CD4-positive, alpha-beta T cell treated with Interleukin-17A for 4 hours (primary cell): ENCODE results near the gene ANXA4.

Source experiments
- DNase-seq: peaks from one replicate; pipeline ENCODE4 v3.0.0-alpha.2; 2020; ENCODE audit warnings: mixed read lengths

ANXA4 gene

GRCh38 chr2:69741575-69742321, at the start of gene ANXA4:
Gene ANXA4, plus strand, starts transcription at chr2:69742134. Its CDS starts 39,432 bp downstream, at chr2:69781566.
- DNase-seq: peak; percentile 73

GRCh38 chr2:69692424-69692823, 49.5 kb upstream of the ANXA4 start:
- no peak for DNase-seq

GRCh38 chr2:69693059-69693774, 48.7 kb upstream of the ANXA4 start:
- DNase-seq: peak; percentile 58

- peak; percentile 67 for DNase-seq
Observed at GRCh38 chr2:69693775-69694450, 48.0 kb upstream of the ANXA4 start.

- no peak for DNase-seq
Observed at GRCh38 chr2:69694894-69695849, 46.8 kb upstream of the ANXA4 start.

DNA sequence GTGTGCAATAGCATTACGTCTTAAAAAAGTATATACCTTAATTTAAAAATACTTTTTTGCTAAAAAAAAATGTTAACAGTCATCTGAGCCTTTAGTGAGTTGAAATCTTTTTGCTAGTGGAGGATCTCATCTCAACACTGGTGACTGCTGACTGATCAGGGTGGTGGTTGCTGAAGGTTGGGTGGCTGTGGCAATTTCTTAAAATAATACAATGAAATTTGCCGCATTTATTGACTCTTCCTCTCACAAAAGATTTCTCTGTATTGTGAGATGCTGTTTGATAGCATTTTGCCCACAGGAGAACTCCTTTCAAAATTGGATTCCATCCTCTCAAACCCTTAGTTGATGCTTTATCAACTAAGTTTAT, 46.1 kb upstream of the ANXA4 start:
- no peak for DNase-seq

DNA sequence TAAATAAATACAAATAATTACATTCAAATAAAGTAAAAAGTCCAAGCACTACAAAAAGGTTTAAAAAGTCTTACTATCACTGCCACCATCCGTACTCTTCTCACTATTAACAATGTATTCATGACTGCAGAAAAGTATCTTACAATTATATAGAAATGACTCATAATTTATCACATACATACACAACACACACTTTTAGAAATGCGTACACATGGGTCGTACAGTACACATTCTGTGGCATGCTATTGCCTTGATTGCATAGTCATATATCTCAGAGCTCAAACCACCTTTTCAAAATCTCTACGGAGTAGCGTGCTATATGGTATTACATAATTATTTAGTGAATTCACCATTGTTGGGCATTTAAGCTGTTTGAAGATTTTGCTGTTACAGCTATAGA, 41.6 kb upstream of the ANXA4 start:
- DNase-seq: no peak

DNA sequence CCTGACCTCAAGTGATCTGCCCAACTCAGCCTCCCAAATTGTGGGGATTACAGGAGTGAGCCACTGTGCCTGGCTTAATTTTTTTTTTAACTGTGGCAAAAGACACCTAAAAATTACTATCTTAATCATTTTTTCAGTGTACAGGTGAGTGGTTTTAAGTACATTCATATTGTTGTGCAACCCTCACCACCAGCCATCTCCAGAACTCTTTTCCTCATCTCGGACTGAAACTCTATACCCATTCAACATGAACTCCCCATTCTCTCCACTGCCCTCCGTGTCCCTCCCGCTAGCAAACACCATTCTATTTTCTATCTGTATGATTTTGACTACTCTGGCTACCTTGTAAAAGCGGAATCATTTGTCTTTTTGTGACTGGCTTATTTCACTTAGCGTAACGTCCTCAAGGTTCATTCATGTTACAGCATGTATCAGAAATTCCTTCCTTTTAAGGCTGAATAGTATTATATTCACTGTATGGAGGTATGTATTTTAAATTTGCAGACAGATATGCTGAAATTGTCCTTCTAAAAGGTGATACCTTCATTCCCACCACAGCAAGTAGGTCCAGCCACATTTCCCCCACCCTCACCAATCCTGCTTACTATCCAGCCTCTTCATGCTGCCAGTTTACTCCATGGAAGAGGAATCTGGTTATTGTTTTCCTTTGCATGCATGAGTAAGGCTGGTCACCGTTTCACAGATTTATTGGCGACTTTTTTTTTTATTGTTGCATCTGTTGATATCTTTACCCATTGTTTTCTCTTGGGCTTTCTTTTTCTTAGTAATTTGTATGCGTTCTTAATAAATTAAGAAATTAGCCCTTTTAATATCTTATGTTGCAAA, 40.6 kb upstream of the ANXA4 start:
- DNase-seq: no peak

- no peak for DNase-seq
Observed at GRCh38 chr2:69703189-69703588, 38.7 kb upstream of the ANXA4 start.

DNA sequence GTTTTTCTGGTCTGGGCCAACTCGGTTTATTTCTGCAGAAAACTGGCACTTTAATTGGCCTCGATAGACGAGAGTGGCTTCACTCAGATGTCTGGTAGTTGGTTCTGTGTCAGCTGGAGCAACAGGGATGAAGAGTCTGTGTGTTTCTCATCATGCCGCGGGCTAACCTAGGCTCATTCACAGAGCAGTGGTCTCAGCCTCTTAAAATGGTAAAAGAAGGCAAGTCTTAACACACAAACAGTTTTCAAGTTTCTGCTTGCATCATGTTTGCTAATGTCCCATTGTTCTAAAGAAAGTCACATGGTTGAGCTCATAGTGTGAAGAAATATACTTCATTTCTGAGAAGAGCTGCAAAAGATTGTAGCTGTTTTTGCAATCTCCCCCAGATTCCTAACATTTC, 37.5 kb upstream of the ANXA4 start:
- no peak for DNase-seq

- no peak for DNase-seq
Observed at GRCh38 chr2:69709290-69709689, 32.6 kb upstream of the ANXA4 start.

DNA sequence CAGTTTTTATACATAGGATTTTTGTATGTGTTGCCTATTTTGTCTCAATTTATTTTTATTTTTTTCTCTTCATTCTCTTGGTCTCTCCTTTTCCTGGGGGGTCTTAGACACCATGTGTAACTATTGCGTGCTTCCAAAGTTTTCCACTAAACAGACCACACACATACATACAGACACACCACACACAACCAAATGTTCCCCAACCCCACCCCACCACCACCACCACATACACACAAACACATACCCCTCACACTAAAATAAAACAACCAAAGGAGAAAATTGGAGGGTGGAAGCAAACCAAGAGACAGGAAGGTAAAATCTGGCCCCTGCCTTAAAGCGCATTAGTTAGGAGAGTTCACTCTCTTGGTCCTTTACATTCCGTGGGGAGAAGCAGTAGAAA, 30.0 kb upstream of the ANXA4 start:
- DNase-seq: no peak

DNA sequence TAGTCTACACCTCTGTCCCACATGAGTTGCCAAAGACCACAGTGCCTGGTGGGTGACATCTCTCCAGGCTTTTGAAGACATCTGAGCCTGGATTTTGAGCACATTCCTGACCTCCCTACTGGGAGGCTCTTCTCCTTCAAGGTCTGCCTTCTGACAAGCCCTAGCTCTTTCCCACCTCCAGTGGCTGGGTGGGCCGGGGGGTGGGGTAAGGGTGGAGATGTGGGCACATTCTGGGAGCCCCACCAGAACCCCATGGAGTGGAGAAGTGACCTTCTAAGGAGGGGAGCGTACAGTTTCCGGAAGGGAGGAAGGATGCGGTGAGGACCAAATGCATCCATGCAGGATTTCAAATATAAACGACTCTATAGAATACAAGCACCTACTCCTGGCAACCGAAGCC, 27.9 kb upstream of the ANXA4 start:
- DNase-seq: no peak

DNA sequence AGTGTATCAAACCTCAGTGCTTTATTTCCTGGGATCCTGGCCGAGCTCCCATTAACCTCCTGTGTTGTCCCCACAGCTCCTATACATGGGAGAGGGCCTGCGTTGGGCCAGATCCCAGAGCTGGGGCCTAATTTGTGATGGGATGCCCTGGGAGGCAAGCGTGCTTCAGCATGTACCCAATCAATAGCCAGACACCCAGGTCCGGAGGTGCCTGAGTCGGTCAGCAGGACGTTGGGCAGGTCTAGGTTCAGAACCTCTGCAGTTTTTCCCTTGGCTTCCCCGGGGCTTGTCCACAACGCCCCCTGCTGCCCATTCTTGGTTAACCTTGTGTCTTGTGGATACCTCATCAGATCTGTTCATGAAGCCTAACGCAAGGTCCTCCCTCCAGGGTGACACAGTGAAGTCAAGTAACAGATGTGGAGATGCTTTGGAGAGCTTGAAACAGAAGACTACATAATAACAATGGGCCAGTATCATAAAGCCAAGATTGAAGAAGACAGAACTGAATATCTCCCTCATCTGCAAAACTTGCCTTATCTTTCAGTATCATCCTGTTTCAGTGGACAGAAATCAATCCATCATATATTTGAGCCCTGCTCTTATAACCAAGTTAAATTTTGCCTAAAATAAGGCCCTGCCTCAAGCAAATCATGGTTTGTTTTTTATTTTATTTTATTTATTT, 27.3 kb upstream of the ANXA4 start:
- peak; percentile 96 for DNase-seq

GRCh38 chr2:69715964-69716363, 26.0 kb upstream of the ANXA4 start:
- DNase-seq: no peak

- no peak for DNase-seq
Observed at GRCh38 chr2:69716555-69717120, 25.3 kb upstream of the ANXA4 start.

DNA sequence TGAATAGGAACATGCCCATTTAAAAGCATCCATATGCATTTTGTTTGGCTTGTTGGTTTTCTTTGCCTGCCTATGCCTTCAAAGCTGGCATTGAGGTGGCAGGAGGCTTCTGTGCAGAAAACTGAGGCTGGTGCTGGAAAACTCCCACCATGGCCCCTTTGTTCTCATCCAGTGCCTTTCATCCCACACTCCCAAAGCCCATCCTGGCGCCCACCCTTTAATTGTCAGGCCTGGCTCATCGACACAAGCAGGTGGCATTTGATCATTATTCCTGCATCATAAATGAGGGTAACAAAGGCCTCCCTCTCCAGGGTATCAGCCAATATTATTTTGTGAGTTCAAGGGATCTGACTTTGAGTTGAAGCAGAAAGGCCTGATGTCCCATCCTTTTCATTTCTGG, 24.7 kb upstream of the ANXA4 start:
- no peak for DNase-seq

DNA sequence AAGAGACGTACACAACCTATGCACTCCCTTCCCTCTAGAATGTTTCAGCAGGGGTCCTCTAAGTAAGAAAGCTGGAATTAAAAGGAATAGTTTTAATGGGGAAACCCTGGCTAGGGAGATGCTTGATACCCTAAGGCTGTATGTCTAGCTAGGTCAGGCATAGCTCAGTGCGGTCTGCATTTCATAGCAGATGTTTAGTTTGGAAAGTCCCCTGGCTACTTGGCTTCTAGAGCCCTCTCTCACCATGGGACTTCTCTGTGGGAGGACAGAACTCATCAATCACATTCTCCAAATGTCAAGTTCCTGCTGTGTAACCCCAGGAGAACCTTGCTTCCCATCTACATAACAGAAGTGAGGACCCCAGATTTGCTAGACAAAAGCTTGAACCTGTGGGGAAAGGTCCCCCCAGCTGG, 24.1 kb upstream of the ANXA4 start:
- no peak for DNase-seq

DNA sequence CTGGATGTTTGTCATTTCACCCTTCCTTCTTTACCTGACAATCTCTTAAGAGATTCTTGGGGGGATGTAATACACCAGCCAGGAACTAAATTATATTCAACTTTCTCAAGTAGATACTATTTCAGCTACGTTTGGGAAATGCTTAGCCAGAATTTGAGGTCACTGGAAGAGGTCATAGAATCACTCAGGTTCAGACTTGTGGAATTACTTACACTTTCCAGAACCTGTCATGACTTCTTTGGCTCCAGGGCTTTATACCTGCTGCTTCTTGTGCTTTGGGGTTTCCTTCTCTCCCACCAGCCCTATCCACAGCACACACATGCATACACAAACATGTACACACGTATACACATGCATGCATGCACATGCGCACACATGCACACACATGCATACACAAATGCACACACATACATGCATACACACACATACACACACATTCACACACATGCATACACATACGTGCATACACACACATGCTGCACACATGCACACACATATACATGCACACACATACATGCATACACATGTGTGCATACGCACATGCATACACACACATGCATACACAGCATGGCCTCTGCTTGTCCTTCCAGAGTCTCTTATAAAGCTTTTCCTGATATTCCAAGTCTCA, 23.5 kb upstream of the ANXA4 start:
- DNase-seq: no peak

GRCh38 chr2:69720404-69720803, 21.5 kb upstream of the ANXA4 start:
- no peak for DNase-seq
